ENCODE results near the gene GOLGA8K.
"Not testable (repeated sequence)": the region's sequence is repeated elsewhere in the genome, so short reads cannot be mapped to it uniquely, and the experiment has no call there.

GOLGA8K gene, protein sequence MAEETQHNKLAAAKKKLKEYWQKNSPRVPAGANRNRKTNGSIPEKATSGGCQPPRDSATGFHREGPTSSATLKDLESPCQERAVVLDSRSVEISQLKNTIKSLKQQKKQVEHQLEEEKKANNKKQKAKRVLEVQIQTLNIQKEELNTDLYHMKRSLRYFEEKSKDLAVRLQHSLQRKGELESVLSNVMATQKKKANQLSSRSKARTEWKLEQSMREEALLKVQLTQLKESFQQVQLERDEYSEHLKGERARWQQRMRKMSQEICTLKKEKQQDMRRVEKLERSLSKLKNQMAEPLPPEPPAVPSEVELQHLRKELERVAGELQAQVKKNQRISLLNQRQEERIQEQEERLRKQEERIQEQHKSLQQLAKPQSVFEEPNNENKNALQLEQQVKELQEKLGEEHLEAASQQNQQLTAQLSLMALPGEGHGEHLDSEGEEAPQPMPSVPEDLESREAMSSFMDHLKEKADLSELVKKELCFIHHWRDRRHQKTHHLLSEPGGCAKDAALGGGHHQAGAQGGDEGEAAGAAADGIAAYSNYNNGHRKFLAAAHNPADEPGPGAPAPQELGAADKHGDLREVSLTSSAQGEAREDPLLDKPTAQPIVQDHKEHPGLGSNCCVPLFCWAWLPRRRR

DNA sequence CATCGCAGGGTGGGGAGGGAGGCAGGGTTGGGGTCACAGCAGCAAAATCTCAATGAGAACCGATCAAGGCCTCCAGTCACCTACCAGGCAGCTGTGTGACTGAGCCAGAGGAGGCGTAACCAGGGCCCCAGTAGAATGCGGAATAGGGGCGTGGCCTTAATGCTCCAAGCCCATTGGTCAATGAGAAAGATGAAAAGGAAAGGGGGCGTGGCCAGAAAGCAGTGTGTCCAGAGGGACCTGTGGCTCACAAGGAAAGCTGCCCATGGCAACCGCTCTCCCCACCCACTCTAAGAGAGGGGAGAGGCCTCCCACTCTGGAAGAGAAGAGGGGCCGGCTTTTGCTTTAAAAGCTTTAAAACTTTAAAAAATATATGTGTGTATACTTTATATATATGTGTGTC, at the start of gene GOLGA8K:
Gene GOLGA8K (minus strand): TSS at position 101 of the 400 bp plus-strand sequence. CDS start 98 bp downstream, at position 3.
- DNase-seq (ENCODE audit: low read depth, low spot score) = not testable (repeated sequence)

DNA sequence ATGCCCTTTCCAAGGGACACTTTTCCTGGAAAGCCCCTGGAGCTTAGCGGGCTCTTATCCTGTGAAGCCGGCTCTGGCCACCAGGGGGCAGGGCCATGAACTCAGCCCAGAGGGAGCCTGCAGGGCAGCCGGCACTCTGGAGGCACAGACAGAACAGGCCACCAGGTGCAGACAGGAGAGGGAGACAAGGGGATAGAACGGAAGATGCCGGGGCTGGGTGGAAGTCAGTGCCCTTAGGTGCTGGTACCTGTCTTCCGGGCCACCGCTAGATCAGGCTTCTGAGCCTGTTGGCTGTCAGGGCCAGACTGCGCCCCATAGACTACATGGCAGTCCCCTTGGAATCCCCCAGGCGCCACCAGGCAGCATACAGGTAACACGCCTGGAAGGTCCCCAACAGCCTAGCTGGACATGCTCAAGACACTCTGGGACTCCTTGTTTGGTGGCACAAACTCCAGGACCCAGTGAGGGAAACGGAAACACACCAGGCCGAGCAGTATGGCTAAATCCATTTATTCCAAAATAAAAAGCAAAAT, 37.4 kb upstream of the GOLGA8K start:
- not testable (repeated sequence) for DNase-seq (ENCODE audit: low read depth, low spot score)

DNA sequence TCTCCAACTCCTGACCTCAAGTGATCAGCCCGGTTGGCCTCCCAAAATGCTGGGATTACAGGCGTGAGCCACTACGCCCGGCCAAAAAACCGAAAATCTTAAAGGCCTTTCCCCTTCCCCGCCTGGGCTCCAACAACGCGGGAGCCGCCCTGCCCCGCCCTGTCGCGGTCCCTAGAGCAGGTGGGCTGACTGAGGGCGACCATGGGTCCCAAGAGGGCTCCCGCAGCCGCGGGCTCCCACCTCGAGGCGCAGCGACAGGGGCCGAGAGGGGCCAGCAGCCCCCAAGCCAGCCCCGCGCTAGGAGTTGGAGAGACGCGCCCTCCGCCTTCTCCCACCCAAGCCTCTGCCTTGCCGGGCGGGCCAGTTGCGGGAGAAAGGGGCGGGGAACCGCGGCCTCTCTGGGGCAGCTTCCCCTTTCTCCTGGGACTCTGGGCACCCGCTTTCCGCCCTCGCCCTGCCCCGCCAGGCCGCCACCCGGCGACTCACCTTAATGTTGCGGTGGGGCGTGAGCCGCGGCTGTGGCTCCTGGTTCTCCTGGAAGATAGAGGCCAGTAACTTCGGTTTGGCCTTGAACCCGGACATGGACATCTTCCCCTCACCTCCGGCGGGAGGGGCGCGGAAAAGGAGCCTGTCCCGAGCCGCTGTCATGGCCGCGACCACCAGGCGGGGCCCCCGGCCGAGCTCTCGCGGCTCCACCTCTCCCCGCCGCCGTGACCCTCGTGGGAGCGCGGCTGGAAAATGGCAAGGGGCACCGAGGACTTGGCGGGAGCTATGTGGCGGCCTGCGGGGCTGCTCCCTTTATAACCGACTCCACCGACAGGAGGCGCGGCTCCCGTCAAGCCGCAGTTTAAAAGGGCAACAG, 31.2 kb upstream of the GOLGA8K start:
- DNase-seq (ENCODE audit: low read depth, low spot score) = not testable (repeated sequence)

DNA sequence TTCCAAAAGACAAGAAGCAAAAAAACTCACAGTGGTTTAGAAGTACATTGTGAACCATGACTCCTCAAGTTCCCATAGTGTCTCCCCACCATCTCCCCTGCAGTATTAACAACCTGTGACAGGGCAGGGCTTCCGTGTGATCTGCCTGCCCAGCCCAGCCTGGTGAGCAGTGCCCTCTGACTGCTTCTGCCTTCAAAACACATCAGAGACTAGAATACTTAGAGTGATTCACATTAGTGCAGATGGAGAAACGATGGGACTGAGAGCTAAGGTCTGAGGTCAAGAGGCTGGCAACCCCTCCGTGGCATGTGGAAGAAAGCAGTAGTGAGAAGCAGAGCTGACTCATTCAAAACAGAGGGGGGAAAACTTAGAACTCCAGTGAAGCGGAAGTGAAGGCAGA, 24.5 kb upstream of the GOLGA8K start:
- DNase-seq (ENCODE audit: low read depth, low spot score) = not testable (repeated sequence)

DNA sequence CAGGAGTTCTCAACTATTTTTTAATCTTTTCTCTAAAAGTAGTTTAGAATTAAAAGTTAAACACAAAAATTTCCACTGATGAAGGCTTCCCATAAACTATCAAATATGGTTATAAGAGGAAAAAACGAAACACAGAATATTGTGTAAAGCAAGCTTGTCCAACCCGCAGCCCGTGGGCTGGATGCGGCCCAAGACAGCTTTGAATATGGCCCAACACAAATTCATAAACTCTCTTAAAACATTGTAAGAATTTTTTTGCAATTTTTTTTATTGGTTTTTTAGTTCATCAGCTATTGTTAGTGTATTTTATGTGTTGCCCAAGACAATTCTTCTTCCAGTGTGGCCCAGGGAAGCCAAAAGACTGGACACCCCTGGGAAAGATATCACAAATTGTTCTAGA, 23.4 kb upstream of the GOLGA8K start:
- DNase-seq (ENCODE audit: low read depth, low spot score) = not testable (repeated sequence)

DNA sequence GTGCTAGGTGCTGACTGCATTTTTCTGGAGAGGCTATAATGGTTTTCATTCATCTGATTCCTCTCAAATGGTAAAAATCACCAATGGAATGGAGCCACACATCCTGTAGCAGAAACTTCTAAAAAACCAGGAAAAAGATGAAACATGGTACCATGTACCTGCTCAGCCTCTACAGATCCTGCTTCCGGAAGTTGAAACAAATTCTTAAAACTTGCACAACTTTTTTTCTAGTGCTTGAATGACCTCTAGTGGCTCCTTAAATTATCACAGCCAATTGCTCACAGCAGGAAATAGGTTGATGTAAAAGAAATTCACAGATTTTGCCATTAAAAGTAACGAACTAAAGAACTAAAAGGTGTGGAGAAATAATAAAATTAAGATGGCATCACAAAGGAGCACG, 4.8 kb upstream of the GOLGA8K start:
- DNase-seq (ENCODE audit: low read depth, low spot score) = not testable (repeated sequence)

DNA sequence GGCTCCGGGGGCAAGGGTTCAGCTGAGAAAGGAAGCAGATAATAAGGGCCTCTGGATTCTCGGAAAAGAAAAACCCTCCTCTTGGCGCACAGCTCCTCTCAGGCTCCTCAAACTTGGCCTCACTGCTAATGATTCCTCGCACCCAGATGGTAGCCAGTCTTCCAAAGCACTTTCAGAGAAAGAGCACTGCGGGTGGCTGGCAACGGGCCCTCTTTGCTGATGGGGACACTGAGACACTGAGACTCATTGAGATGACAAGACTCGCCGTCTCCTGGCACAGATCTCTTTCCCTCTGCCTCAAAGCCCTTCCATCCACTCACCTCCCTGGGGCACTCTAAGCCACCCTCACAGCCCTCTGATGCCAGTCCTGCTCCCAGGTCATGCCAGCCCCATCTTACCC, 6.6 kb downstream of the GOLGA8K start:
- DNase-seq (ENCODE audit: low read depth, low spot score) = not testable (repeated sequence)

DNA sequence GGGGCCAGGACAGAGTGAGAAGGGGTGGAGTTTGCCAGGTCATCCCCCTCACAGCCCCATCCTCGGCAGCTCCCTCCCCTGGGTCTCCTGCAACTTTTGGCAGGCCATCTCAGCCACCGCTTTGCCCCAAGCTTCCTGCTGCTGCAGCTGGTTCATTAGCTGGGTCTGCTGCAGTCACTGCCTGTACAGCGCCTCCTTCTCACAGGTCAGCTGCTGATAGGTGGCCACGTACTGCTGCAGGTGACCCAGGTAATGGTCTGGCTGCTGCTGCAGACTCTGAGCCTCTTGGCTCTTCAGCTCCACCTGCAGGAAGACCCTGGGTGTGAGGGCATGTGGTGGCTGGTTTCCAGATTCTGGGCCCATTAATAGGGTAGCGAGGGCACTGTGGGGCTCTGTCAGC, 8.3 kb downstream of the GOLGA8K start:
- DNase-seq (ENCODE audit: low read depth, low spot score) = not testable (repeated sequence)

DNA sequence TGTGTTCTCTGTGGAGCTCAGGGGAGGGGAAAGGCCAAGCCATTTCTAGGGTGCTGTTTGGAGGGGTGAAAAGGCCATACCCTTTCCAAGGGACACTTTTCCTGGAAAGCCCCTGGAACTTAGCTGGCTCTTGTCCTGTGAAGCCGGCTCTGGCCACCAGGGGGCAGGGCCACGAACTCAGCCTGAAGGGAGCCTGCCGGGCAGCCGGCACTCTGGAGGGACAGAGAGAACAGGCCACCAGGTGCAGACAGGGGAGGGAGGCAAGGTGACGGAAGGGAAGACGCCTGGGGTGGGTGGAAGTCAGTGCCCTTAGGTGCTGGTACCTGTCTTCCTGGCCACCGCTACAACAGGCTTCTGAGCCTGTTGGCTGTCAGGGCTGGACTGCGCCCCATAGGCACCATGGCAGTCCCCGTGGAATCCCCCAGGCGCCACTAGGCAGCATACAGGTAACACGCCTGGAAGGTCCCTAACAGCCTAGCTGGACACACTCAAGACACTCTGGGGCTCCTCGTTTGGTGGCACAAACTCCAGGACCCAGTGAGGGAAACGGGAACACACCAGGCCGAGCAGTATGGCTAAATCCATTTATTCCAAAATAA, 14.9 kb downstream of the GOLGA8K start:
- DNase-seq (ENCODE audit: low read depth, low spot score) = not testable (repeated sequence)

DNA sequence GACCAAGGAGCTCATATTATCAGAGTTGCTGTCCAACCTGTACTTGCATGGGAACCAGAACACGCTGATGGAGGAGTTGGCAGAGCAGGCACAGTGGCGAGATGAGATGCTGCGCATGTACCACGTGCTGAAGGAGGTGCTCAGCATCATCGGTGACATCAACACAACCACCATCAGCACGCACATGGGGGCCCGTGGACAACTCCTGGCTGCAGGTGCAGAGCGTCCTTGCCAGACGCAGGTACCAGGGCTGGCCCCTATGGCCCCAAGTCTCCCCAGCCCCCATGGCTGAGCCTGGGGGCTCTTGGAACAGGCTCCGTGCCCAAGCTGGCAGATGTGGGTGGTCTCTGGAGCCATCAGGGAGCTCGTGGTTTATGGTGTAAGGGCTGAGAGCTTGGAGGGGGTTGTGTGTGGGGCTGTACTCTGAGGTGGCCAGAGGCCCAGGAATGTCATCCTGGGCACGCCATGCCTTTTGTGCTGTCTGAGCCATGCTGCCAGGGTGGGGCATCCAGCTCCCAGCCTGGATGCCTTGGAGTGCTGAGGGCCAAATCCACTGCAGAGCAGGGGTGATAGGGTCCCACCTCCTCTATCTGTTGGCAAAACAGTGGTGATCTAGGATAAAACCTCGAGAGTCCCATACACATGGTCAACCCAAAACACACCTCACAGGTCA, 17.1 kb downstream of the GOLGA8K start:
- DNase-seq (ENCODE audit: low read depth, low spot score) = not testable (repeated sequence)

DNA sequence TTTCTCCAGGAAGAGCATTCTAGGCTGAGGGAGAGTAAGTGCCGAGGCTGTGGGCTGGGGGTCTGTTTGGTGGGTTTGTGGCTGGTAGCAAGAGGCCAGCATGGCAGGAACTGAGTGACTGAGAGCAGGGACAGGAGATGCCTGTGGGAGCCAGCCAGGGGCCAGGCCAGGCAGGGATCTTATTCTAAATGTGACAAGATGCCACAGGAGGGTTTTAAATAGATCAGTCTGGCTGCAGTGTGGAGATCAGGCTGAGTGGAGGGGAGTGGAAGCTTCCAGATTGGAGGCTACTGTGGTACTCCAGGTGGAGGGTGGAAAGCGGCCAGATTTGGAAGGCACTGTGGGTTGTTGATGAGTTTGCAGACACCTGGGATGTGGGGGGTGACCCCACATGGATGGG, 28.9 kb downstream of the GOLGA8K start:
- not testable (repeated sequence) for DNase-seq (ENCODE audit: low read depth, low spot score)

DNA sequence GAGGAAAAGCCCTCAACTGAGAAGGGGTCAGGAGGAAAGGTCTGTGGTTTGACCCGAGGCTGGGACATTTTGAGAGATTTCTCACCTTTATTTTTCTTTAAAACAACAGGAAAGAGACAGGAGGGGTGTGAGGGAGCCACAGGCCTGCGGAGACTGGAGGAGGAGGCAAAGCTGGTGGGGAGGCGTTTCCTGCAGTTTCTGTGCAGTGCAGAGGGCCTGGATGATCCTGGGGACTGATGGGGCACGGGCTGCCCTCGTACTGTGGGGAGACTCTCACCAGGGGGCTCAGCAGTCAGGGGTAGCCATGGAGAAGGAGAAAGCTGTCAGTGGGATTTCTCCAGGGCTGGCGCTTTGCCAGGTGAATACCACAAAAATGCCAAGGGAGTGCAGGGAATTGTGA, 29.4 kb downstream of the GOLGA8K start:
- not testable (repeated sequence) for DNase-seq (ENCODE audit: low read depth, low spot score)

DNA sequence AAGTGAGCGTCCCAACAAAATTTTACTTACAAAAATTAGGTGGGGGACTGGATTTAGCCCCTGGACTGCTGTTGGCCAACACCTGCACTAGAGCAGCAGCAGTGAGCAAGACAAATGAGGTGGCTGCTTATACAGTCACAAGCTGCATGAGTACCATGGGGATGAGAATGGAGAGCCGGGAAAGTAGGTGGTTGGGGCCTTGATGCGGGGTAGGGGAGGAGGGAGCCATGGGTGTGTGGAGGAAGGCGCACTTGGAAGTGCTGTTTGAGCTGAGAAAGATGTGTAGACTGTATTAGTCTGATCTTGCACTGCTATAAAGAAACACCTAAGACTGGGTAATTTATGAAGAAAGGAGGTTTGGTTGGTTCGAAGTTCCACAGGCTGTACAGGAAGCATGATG, 31.0 kb downstream of the GOLGA8K start:
- not testable (repeated sequence) for DNase-seq (ENCODE audit: low read depth, low spot score)

DNA sequence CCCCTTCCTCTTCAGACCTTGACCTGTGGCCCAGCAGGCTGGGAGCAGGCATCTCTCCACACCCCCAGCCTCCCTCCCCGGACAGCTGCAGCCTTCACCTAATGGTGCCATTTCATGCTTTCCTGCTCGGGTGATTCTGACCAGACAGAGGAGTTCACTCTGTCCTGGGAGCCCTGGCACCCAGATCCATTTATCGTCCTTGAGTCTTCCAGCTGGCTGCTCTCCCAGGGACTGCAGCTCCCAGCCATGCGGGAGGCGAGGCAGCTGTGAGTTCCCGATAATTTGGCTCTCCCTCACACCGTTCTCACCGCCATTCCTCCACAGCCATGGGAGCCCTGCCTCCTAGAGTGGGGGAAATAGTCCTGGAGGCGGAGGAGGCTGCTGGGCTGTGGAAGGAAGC, 32.6 kb downstream of the GOLGA8K start:
- DNase-seq (ENCODE audit: low read depth, low spot score) = not testable (repeated sequence)

DNA sequence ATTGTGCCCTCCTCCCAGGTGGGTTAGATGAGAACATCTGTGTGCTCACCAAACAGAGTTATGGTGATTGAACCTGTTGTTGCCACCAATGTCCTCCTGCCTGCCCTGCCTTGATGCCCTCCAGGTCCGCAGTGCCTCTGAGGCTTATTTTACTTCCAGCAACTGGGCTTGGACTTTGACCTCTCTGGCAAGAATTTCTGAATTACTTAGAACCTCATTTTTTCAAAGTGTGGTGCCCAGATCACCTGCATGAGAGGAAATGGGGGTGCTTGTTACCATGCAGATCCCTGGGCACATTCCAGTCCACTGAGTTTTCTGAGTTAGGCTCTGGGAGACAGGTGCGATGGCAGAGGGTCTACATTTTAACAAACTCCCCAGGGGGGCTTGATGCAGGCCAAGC, 33.0 kb downstream of the GOLGA8K start:
- DNase-seq (ENCODE audit: low read depth, low spot score) = not testable (repeated sequence)

DNA sequence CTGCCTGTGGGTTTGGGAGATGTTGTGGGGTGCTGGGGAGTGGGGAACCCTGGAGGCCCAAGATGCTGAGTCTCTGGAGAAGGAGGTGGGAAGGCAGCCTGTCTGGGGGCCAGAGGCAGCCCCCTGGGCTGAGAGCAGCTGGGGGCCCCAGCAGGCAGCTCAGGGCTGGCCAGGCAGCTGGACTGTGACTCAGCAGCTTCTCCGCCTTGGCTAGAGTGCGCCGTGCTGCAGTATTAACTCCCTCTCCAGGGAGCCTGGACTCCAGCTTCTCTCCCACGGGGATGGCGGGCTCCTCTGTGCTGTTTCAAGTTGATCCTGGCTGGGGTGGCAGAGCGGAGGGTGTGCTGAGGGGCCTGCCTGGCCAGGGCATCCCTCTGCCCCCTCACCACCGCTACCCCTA, 36.6 kb downstream of the GOLGA8K start:
- not testable (repeated sequence) for DNase-seq (ENCODE audit: low read depth, low spot score)

DNA sequence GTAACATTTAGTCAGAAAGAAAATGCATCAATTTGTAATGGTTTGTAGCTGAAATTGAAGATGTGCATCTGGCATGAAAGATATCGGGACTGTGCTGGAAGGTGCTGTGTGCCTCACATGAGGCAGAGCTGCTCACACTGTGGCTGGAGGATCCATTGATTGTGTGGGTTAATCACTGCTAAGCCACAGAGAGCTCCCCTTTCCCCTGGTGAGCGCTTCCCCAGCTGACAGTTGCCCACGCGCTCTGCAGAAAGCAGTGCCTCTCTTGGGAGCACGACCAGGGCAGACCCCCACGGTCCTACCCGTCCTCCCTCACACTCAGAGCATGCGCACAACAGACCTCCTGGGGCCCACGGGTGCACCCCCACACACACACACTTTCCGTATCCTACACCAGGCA, 37.1 kb downstream of the GOLGA8K start:
- not testable (repeated sequence) for DNase-seq (ENCODE audit: low read depth, low spot score)

DNA sequence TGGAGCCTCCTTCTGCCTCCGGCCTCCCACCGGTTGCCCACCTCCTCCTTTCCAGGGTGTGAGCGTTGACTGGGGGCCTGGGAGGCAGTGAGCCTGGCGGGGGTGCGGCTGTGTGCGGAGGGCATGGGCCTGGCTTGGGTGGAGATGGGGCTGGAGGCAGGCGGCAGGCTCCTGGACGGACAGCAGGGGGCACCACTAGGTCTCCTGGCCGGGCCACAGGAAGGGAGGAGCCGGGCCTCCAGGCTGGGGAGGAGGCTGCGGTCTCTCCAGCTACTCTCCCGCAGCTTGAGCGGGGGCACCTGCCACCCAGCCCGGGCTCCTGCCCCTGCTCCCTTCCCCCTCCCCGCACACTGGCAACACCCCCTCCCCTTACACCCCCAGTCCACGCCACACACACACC, 38.1 kb downstream of the GOLGA8K start:
- DNase-seq (ENCODE audit: low read depth, low spot score) = not testable (repeated sequence)

DNA sequence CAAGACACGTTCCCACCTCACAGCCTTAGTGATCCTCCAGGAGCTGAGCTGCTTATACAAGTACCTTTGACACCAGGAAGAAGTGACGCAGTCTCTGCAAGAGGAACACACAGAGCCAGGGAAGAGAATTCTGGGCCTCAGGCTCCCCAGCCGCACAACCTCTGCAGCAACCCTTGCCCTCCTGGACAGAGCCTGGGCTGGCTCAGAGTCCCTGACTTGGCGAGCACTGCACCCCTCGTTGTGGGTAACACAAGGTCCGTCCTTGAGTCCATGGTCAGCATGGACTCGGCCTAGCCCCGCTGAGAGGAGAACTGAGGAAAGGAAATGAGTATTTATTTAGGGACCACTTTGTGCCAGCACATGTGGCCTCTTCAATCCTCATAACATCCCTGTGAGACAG, 39.6 kb downstream of the GOLGA8K start:
- not testable (repeated sequence) for DNase-seq (ENCODE audit: low read depth, low spot score)

DNA sequence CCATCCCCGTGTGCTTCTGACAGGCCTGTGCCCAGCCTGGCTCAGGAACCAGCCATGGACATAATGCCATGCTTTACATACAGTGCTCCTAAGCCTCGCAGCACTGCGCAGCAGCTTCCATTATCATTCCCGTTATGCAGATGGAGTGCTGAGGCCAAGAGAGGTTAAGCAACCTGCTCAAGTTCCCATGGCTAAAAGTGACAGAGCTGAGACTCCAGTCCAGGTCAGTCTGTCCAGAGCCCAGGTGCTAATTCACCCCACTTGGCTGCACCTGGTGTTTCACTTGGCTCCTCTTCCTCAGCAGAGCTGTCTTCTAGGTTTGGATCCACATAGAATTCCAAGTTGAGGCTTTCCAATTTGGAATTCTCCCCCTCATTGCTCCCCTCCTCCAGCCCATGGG, 41.4 kb downstream of the GOLGA8K start:
- not testable (repeated sequence) for DNase-seq (ENCODE audit: low read depth, low spot score)

DNA sequence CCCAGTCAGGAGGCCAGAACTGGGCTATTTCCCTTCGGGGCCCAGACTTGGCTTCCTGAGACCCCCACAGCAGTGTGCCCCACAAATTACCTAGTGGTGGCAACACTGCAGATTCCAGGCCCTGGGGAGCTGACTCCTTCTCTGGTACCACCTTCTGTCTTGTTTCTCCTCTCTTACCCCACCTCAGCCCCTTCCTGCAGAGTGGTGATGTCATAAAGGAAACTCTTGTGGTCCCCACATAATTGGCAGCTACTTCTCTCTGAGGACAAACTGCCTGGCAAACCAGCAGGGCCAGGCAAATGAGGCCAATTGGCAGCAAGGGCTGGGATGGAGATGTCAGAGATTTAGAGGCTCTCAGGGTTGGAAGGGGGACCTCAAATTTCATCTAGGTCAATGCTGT, 44.6 kb downstream of the GOLGA8K start:
- not testable (repeated sequence) for DNase-seq (ENCODE audit: low read depth, low spot score)
